Breast epithelium (tissue), 3 donors: Measurements from ENCODE around the gene SMAD7.

Source experiments
- POLR2A ChIP-seq: fragments of 450-650 bp; IDR thresholded peaks from one replicate; pipeline ENCODE4 v1.6.1; 2016; ENCODE audit warnings: antibody characterized with exemption, mild to moderate bottlenecking, moderate library complexity
- POLR2AphosphoS5 ChIP-seq, 3 donors: sonication (generic); formaldehyde crosslinking; IDR thresholded peaks; one replicate each; pipeline ENCODE4 v1.6.1; 2017; ENCODE audit warnings: antibody characterized with exemption in 3 of 3

DNA sequence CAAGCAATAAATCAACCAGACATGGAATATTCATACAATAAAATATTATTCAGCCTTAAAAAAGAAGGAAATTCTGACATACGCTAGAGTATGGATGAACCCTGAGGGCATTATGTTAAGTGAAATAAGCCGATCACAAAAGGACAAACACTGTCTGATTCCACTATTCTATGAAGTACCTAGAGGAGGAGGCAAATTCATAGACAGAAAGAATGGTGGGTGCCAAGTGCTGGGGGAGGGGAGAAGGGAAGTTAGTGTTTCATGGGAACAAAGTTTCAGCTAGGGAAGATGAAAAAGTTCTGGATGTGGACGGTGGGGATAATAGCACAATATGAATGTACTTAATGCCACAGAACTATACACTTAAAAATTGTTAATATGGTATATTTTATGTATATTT lies 19.8 kb downstream of the SMAD7 start:
- TF ChIP-seq POLR2AphosphoS5 (IDR thresholded peaks at IDR 0.05) (no peak), POLR2A (no peak)
